CD4-positive, alpha-beta T cell treated with Interleukin-2 at 100 ng/mL for 4 hours (primary cell): ENCODE data around the gene GTF2IRD2.
"Not testable (repeated sequence)": the region's sequence is repeated elsewhere in the genome, so short reads cannot be mapped to it uniquely, and the experiment has no call there.

Experiments
- DNase-seq: peaks from one replicate; pipeline ENCODE4 v3.0.0-alpha.2; 2020; ENCODE audit warnings: low spot score

Gene GTF2IRD2

DNA sequence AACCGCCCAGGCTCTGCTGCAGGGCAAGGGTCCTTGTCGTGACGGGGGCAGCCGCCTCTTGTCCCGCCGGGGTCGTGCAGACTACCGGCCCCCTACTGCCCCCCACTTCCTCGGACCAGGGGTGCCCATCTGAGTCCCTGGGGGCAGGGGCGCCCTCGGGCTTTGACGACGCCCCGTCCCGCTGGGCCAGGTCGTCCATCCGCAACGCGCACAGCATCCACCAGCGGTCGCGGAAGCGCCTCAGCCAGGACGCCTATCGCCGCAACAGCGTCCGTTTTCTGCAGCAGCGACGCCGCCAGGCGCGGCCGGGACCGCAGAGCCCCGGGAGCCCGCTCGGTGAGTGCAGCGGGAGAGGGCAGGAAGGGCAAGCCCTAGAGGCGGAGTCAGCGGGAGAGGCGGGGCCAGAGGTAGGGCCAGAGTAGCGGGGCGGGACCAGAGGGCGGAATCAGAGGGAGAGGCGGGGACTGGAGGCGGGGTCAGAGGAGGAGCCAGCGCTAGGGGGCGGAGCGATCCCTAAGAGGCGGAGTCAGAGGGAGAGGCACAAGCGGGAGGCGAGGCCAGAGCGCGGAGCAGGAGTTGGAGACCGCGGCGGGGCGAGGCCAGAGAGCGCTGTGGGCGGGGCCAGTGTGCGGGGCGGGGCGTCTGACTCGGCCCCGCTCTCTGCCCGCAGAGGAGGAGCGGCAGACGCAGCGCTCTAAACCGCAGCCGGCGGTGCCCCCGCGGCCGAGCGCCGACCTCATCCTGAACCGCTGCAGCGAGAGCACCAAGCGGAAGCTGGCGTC is 62.8 kb downstream of the GTF2IRD2 start:
- peak; percentile 97 for DNase-seq

DNA sequence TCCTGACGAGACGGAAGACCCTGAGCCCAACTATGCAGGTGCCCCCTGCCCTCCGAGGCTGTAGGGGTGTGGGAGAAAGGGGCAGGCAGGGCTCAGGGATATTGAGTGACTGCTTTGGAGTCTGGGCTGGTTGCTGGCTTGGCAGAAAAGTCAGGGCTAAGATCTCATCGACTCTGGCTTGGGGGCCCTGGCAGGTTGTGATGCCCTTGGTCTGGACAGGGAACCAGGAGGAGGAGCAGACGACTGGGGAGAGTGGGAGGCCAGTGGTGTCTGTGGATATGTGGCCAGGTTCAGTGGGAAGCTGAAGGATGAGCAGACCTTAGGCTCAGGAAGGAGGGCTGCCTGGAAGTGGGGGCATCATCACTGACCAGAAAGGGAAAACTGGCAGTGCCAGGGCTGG is 67.8 kb downstream of the GTF2IRD2 start:
- not testable (repeated sequence) for DNase-seq

DNA sequence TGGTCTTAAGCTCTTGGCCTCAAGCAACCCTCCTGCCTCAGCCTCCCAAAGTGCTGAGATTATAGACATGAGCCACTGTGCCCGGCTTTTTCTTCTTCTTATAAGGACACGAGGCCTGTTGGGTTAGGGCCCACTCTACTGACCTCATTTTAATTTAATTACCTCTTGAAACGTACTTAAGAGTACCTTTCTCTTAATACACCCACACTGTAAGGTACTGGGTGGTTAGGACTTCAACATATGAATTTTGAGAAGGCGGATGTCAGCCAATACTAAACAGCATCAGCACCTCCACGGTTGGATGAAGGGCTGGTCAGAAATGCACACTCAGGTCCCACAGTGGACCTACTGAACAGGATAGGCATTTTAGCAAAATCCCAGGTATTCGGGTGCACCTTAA is 69.7 kb downstream of the GTF2IRD2 start:
- not testable (repeated sequence) for DNase-seq

DNA sequence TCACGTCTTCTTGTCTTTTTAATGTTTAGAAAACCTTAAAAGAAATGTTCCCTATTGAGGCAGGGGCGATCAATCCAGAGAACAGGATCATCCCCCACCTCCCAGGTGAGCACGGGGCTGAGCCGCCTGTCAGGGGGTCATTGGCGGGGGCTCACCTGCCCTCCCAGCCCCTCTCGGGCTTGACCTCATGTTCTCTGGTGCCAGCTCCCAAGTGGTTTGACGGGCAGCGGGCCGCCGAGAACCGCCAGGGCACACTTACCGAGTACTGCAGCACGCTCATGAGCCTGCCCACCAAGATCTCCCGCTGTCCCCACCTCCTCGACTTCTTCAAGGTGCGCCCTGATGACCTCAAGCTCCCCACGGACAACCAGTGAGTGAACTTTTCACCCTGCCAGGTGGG is 72.4 kb downstream of the GTF2IRD2 start:
- DNase-seq = not testable (repeated sequence)

DNA sequence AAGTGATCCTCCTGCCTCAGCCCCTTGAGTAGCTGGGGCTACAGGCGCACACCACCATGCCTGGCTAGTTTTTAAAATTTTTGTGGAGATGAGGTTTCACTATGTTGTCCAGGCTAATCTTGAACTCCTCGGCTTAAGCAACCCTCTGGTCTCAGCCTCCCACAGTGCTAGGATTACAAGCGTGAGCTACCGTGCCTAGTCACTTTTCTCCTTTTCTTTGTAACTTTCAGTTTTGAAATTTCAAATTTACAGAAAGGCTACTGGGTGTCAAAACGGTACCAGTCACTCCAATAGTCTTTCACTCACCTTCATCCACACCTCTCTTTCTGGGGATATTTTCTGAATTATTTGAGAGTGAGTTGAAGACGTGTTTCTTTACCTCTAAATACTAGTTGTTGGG is 76.3 kb downstream of the GTF2IRD2 start:
- DNase-seq = not testable (repeated sequence)

DNA sequence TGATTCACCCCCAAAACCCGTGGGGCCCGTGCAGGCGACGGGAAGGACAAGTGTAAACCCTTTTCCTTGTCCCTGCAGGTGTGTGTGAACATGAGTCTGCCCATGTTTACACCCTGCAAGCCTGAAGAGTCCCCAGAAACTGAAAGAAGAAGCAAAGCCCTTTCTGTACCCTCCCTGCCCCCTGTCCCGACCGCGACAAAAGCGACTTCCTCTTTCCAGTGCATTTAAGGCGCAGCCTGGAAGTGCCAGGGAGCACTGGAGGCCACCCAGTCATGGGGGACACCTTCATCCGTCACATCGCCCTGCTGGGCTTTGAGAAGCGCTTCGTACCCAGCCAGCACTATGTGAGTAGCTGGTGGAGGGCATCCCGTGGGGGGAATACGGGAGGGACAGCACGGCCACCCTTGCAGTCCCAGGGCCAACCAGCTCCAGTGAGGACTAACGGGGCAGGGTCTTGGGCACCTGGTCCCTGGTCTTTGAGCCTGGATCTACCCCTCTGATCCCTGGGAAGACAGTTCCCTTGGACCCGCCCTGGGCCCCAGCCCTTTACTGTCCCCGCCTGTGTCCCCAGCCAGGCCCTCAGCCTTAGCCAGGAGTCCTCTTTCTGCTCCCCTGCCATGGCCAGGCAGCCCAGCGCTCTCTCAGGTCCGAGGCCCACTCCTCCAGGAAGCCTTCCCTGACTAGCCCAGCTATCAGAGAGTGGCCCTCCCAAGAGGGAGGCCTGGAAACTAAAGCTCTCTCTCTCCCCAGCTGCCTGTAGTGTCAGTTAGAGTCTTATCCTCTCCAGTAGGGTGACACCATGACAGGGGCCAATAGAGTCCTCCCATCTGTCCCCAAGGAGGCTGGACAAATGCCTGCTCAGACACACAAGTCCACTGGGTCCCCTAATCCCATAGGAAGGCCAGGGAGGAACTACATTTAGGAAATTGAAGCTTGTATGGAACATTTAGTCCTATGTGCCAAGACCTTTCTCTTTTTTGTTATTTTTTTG is 77.3 kb downstream of the GTF2IRD2 start, which contains the start of gene NCF1:
Gene NCF1, plus strand, starts transcription at position 252 of the 991 bp plus-strand sequence. Its CDS starts 21 bp downstream, at position 273.
- DNase-seq = not testable (repeated sequence)

DNA sequence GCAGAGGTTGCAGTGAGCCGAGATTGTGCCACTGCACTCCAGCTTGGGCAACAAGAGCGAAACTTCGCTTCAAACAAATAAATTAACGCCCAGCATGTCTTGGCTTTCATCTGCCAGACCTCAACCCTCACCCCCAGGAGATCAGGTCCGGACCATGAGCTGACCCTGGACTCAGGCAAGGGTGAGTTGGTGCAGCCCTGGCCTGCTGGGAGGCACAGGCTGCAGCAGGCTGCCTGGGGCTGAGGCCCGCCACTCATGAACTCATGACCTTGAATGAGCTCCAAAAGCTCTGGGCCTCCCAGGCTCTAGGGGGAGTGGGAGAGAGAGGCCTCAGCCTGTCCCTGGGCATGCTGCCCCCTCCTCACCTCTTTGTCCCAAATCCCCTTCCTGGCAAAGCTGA is 79.3 kb downstream of the GTF2IRD2 start:
- DNase-seq = not testable (repeated sequence)

DNA sequence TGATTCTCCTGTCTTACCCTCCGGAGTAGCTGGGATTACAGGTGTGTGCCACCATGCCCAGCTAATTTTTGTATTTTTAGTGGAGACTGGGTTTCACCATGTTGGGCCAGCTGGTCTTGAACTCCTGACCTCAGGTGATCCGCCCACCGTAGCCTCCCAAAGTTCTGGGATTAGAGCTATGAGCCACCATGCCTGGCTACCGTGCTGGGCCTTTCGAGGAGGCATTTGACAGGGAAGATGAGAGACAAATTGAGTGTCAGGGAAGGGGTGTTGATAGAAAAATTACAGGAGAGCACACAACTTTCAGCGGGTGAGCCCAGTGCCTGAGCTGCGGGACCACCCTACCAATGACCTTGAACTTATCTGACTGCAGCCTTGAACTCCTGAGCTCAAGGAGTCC is 81.3 kb downstream of the GTF2IRD2 start:
- DNase-seq = not testable (repeated sequence)

DNA sequence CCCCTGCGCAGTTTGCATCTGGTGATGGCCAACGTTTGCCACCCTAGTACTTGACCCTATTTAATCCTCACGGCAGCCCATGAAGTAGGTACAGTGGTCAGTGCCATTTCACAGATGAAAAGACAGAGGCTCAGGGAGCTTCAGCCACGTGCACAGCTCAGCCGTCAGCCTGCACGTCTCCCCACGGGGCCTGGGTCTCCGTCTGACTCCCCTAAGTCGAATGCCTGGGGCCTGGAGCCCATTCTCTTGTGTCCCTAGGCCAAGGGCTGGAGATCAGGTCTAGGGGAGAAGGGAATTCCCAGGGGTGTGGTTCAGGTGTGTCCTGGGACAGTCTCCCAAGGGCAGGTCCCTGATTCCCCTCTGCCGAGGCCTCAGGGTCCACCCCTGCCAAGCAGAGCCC is 84.4 kb downstream of the GTF2IRD2 start:
- DNase-seq = not testable (repeated sequence)

DNA sequence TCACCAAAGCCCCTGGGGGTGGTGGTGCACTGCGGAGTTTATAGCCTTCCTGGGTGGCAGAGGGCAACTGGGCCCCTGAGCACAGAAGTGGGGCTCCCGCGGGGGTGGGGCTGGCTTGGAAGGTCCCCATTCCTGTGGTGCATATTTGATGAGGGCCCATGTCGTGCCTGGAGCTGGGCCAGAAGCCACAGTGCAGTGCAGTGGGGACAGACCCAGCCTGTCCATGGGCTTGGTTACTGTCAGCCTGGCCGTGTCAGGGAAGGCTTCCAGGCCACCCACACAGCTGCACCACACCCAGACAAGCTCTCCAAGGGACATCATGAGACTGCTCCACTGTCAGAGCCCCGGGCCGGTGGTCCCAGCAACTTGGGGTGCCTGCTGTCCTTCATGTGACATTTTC is 84.9 kb downstream of the GTF2IRD2 start:
- DNase-seq = not testable (repeated sequence)

DNA sequence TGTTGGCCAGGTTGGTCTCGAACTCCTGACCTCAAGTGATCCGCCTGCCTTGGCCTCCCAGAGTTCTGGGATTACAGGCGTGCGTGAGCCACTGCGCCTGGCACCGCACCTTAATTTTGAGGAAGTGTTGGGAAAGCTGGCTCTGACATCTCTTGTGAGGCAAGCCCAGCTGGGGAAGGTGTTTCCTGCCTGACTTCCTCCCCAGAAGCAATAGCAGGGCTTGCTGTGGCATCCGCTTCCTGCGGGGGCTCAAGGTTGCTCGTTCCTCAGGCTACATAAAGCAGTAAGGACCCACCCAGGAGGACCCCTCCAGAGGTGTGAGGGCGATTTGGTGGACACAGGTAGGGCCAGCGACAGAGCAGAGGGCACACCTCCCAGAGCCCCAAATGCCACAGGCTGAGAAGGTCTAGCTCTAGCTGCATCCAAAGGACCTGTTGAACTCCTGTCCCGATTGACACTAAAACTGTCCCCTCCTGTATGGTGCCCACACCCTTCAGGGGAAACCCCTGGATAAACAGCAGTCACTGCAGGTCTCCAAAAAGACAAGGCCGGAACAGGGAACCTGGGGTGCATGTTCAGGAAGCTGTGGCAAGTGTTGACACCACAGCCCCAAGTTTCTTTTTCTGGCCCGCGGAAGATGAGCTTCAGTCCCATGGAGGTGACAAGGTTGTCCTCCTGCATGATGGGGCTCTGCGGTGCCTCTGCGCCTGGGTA is 86.0 kb downstream of the GTF2IRD2 start:
- DNase-seq = not testable (repeated sequence)

DNA sequence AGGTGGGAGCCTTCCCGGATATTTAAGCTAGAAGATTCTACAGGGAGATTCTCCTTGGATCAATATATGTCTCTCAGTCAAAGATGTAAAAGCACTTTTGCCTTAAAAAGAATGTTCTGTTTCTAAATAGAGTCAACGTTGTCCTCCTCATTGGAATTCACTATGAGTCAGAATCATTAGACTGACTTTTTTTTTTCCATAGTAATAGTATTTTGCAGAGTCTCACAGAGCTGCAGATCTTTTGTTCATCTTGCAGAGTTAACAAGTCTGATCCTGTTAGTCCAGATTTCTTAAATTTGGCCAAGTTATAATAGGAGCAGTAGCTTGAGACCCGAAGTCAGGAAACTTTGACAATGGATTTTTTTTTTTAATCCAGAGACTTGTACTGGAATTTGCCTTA is 92.4 kb downstream of the GTF2IRD2 start:
- DNase-seq = not testable (repeated sequence)

DNA sequence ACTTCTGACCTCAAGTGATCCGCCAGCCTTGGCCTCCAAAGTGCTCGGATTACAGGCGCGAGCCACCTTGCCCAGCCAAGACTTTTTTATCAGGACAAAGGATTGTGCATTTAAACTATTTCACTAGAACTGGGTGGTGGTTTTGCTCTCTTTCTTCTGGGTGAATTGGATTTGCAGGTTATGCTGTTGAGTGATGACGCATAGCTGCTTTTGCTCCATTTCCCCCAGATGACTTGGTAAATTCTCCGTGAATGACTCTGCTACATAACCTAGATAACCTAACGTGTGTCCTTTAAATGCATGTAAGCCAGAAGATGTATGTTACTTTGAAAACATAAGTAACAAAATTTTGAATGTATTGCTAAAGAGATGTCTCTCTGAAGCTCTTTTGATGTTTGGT is 93.1 kb downstream of the GTF2IRD2 start:
- DNase-seq = not testable (repeated sequence)

DNA sequence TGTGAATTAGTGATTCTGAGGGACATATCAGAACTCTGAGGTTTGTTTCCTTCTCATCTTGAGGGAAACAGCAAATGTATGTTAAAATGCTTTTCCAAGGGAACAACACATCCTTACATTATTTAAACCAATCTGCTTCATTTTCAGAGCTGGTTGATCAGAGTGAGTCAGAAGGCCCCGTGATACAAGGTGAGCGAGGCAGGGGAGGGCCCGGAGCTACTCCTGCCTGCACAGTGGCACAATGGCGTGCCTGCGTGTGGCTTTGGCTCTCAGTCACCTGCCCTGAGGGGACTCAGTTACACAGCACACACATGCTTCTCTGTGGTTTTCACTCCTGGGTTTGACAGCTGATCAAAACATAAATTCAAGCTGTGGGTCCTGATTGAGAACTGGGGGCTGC is 94.7 kb downstream of the GTF2IRD2 start:
- DNase-seq = not testable (repeated sequence)

DNA sequence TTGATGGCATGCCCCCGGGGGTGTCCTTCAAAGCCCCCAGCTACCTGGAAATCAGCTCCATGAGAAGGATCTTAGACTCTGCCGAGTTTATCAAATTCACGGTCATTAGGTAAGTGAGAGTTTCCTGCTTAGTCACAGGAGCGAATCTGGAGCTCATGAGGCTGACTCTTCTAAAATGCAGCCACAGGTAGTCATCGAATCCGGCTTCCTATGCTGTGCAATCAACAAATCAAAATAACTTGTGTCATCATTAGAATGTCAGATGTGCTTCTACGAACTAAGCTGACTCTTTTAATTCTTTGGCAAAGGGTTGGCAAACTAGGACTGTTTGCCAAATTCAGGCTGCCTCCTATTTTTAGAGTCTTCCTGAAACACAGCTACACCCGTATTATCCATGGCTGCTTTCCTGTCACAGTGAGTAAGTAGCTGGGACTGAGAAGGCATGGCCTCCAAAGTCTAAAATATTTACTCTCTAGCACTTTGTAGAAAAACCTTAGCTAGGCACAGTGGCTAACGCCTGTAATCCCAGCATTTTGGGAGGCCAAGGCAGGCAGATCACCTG is 97.4 kb downstream of the GTF2IRD2 start:
- DNase-seq = not testable (repeated sequence)
